Caco-2 (cell line): ENCODE data around the gene FAM53A. TPM values are rescaled to one million over a fixed set of nuclear protein-coding genes. Genes with fewer than 3 reads are reported as not detected.

Experiments used
- BruUV-seq: library from RNA; stranded (reverse); fragments of 400-500 nt; replicated peaks from 2 replicates; lab custom pipeline; 2021; lab: Mats Ljungman, UMichigan
- CTCF ChIA-PET: fragments of 300-600 bp; sonication (Branson Sonifier 250); formaldehyde crosslinking; loops from one replicate; lab custom pipeline; 2022; ENCODE audit warnings: antibody characterized with exemption; lab: Charles Lee
- POLR2A ChIA-PET: fragments of 300-600 bp; sonication (Branson Sonifier 250); formaldehyde crosslinking; loops from one replicate; lab custom pipeline; 2022; ENCODE audit warnings: antibody characterized with exemption; lab: Charles Lee
- DNase-seq, 2 experiments: peaks; one replicate each; pipeline versions ENCODE4 v3.0.0 to v3.0.0-alpha.2; 2020 to 2022
- H3K27me3 ChIP-seq: replicated peaks from 2 replicates; pipeline ENCODE4 v1.6.0; 2011; ENCODE audit warnings: low read length; ENCODE audit not compliant: control insufficient read depth, insufficient read depth
- H3K36me3 ChIP-seq: 2 replicates; pipeline ENCODE4 v1.5.1; 2011; ENCODE audit warnings: low read length; ENCODE audit not compliant: control insufficient read depth, insufficient read depth
- H3K4me1 ChIP-seq: fragments of 250-450 bp; sonication (Bioruptor Pico); 2 replicates; pipeline ENCODE4 v1.5.1; 2020; ENCODE audit warnings: mild to moderate bottlenecking
- H3K4me3 ChIP-seq: 2 replicates; pipeline ENCODE4 v1.5.1; 2011; ENCODE audit warnings: low read depth, mild to moderate bottlenecking, control low read depth, low read length
- H3K9me3 ChIP-seq: fragments of 250-450 bp; sonication (Bioruptor Pico); 2 replicates; pipeline ENCODE4 v1.5.1; 2020; ENCODE audit warnings: mild to moderate bottlenecking, moderate library complexity
- H3K27ac Mint-ChIP-seq: one replicate; pipeline ENCODE4 v1.8.0; 2022; ENCODE audit warnings: mixed read lengths; ENCODE audit not compliant: unreplicated experiment
- H3K27me3 Mint-ChIP-seq: one replicate; pipeline ENCODE4 v1.8.0; 2022; ENCODE audit warnings: mixed read lengths; ENCODE audit not compliant: insufficient read depth, unreplicated experiment
- H3K36me3 Mint-ChIP-seq: one replicate; pipeline ENCODE4 v1.8.0; 2022; ENCODE audit warnings: mild to moderate bottlenecking, mixed read lengths; ENCODE audit not compliant: insufficient read depth, unreplicated experiment
- H3K4me1 Mint-ChIP-seq: one replicate; pipeline ENCODE4 v1.8.0; 2022; ENCODE audit warnings: low read depth, mixed read lengths; ENCODE audit not compliant: unreplicated experiment
- H3K4me3 Mint-ChIP-seq: one replicate; pipeline ENCODE4 v1.8.0; 2022; ENCODE audit warnings: mild to moderate bottlenecking, moderate library complexity, mixed read lengths; ENCODE audit not compliant: unreplicated experiment
- H3K9me3 Mint-ChIP-seq: one replicate; pipeline ENCODE4 v1.8.0; 2022; ENCODE audit warnings: mixed read lengths; ENCODE audit not compliant: unreplicated experiment
- intact Hi-C: fragments of 100-400 bp; cut with micrococcal nuclease; formaldehyde crosslinking; loops from one replicate; pipeline ENCODE4 v1.10.0; 2022; ENCODE audit not compliant: unreplicated experiment
- total RNA-seq: library from RNA; stranded (reverse); gene quantifications from 2 replicates; pipeline ENCODE4 v1.2.3, GENCODE V29; 2022
- TF ChIP-seq, protein P1 (sequence below), 2 experiments: fragments of 200-600 bp in 1 of 2; IDR thresholded peaks; 1 replicate in 1 of 2; 2 replicates in 1 of 2; pipeline versions ENCODE4 v1.5.1 to v1.8.0; 2011 to 2022; ENCODE audit warnings: antibody characterized with exemption in 1 of 2, control low read depth in 1 of 2, inconsistent platforms in 1 of 2, low read depth in 1 of 2, low read length in 1 of 2, mild to moderate bottlenecking in 1 of 2, moderate library complexity in 1 of 2; ENCODE audit not compliant: insufficient read depth in 1 of 2, severe bottlenecking in 1 of 2, unreplicated experiment in 1 of 2

Gene FAM53A
- total RNA-seq, 1 experiment from 2014 or later: 4.1 TPM

DNA sequence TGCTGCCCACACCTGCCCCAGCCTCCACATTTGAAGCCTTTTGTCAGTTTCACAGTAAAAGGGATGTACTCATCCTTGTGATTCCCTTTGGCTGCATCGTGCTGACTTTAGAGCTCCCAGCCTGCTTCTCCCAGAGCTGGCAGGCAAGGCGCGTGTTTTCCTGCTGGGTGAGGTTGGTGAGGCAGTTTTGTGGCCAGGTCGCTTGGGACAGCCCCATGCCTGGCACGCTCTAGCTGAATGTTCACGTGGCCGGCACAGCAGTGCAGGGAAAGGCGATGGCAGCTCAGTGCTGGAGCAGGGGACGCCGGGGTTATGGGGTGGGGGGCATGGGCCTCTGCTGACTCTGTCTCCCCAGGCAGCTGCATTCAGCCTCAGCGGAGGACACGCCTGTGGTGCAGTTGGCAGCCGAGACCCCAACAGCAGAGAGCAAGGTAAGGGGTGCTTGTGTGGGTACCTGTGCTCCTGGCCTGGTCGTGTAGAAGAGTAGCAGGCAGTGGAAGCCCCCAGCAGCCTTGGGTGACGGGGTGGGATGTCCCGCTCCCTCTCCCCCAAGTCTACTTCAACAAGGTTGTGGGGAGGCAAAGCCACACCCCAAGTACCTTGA is 46.5 kb upstream of the FAM53A start:
- no peak overlapping the region for H3K27ac Mint-ChIP-seq
- BruUV-seq: no TSS peak
- no peaks in the 10 kb centered on the region for H3K27me3 Mint-ChIP-seq
- H3K27me3 ChIP-seq: no peaks in the 10 kb centered on the region
- ChIA-PET CTCF (interaction anchor here (0.6 to 2.0 kb wide), 6 partner anchors 10 to 191 kb away, joined by 3 to 11 read pairs (median 5); partner anchors contain the start of gene TMEM129), POLR2A (no interaction called here)
- H3K9me3 Mint-ChIP-seq: no peaks in the 10 kb centered on the region
- intact Hi-C loops: no loop called here
- peaks cover 7% of the 10 kb centered on the region for H3K36me3 ChIP-seq
- H3K4me1 Mint-ChIP-seq: no peaks in the 10 kb centered on the region
- H3K4me3 Mint-ChIP-seq: no peak overlapping the region
- peaks cover 82% of the 10 kb centered on the region for H3K36me3 Mint-ChIP-seq
- no peaks in the 10 kb centered on the region for H3K4me1 ChIP-seq
- TF ChIP-seq, protein P1, sequence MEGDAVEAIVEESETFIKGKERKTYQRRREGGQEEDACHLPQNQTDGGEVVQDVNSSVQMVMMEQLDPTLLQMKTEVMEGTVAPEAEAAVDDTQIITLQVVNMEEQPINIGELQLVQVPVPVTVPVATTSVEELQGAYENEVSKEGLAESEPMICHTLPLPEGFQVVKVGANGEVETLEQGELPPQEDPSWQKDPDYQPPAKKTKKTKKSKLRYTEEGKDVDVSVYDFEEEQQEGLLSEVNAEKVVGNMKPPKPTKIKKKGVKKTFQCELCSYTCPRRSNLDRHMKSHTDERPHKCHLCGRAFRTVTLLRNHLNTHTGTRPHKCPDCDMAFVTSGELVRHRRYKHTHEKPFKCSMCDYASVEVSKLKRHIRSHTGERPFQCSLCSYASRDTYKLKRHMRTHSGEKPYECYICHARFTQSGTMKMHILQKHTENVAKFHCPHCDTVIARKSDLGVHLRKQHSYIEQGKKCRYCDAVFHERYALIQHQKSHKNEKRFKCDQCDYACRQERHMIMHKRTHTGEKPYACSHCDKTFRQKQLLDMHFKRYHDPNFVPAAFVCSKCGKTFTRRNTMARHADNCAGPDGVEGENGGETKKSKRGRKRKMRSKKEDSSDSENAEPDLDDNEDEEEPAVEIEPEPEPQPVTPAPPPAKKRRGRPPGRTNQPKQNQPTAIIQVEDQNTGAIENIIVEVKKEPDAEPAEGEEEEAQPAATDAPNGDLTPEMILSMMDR (IDR thresholded peaks at IDR 0.05; ENCODE audit: insufficient read depth in 1 of 2, low read depth in 1 of 2, low read length in 1 of 2, severe bottlenecking in 1 of 2, unreplicated experiment in 1 of 2): no peak
- H3K4me3 ChIP-seq: no peak overlapping the region
- DNase-seq: no peak
- H3K9me3 ChIP-seq: no peaks in the 10 kb centered on the region

DNA sequence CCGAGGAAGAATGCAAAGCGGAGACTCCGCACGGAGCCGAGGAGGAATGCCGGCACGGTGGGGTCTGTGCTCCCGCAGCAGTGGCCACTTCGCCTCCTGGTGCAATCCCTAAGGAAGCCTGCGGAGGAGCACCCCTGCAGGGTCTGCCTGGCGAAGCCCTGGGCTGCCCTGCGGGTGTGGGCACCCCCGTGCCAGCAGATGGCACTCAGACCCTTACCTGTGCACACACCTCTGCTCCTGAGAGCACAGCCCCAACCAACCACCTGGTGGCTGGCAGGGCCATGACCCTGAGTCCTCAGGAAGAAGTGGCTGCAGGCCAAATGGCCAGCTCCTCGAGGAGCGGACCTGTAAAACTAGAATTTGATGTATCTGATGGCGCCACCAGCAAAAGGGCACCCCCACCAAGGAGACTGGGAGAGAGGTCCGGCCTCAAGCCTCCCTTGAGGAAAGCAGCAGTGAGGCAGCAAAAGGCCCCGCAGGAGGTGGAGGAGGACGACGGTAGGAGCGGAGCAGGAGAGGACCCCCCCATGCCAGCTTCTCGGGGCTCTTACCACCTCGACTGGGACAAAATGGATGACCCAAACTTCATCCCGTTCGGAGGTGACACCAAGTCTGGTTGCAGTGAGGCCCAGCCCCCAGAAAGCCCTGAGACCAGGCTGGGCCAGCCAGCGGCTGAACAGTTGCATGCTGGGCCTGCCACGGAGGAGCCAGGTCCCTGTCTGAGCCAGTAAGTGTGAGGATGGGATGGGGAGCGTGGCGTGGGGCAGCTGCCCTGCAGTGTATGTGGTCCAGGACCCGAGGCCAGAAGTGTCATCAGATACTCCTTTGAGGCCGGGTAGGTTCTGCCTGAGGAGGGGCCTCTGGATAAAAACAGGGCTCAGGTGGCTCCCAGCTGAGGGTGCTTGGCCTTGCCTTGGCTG is 44.2 kb upstream of the FAM53A start:
- no peak for DNase-seq
- POLR2A ChIA-PET: interaction anchor here (1.6 kb wide), 1 partner anchor 35 kb away, joined by 3 read pairs; no protein-coding TSS in a partner anchor
- H3K9me3 ChIP-seq: no peaks in the 10 kb centered on the region
- intact Hi-C loops: no loop called here
- no peaks in the 10 kb centered on the region for H3K9me3 Mint-ChIP-seq
- no peaks in the 10 kb centered on the region for H3K27me3 Mint-ChIP-seq
- no peak overlapping the region for H3K4me3 ChIP-seq
- no TSS peak for BruUV-seq
- TF ChIP-seq, protein P1 (IDR thresholded peaks at IDR 0.05; ENCODE audit: insufficient read depth in 1 of 2, low read depth in 1 of 2, low read length in 1 of 2, severe bottlenecking in 1 of 2, unreplicated experiment in 1 of 2): no peak
- no peak overlapping the region for H3K4me3 Mint-ChIP-seq
- H3K36me3 Mint-ChIP-seq: peaks cover 83% of the 10 kb centered on the region
- H3K27me3 ChIP-seq: no peaks in the 10 kb centered on the region
- no peaks in the 10 kb centered on the region for H3K4me1 ChIP-seq
- no peaks in the 10 kb centered on the region for H3K4me1 Mint-ChIP-seq
- H3K36me3 ChIP-seq: peaks cover 7% of the 10 kb centered on the region
- CTCF ChIA-PET: interaction anchor here (2.0 kb wide), 1 partner anchor 35 kb away, joined by 7 read pairs; no protein-coding TSS in a partner anchor
- H3K27ac Mint-ChIP-seq: no peak overlapping the region
